Uterus (tissue), 4 donors: ENCODE results near the gene ADSS1. TPM values are rescaled to one million over a fixed set of nuclear protein-coding genes. Genes with fewer than 3 reads are reported as not detected.

Experiments
- DNase-seq, 2 donors: peaks; one replicate each; pipeline ENCODE4 v3.0.0-alpha.2; 2019 to 2020
- H3K27ac ChIP-seq, 2 donors: fragments of 200-600 bp; sonication (generic); 1 replicate in 1 of 2; 2 replicates in 1 of 2; pipeline ENCODE4 v1.5.1; 2016 to 2018
- H3K27me3 ChIP-seq, 2 donors: fragments of 200-600 bp; sonication (generic); one replicate each; pipeline ENCODE4 v1.5.1; 2018 to 2019; ENCODE audit warnings: control low read depth in 1 of 2
- H3K36me3 ChIP-seq, 2 donors: fragments of 200-600 bp; sonication (generic); one replicate each; pipeline ENCODE4 v1.5.1; 2019; ENCODE audit warnings: control low read depth in 1 of 2
- H3K4me1 ChIP-seq, 2 donors: fragments of 200-600 bp; sonication (generic); one replicate each; pipeline ENCODE4 v1.5.1; 2018 to 2019; ENCODE audit warnings: control low read depth in 1 of 2
- H3K4me3 ChIP-seq, 2 donors: fragments of 200-600 bp; sonication (generic); 1 replicate in 1 of 2; 2 replicates in 1 of 2; pipeline ENCODE4 v1.5.1; 2018 to 2019; ENCODE audit warnings: mild to moderate bottlenecking in 1 of 2
- H3K9me3 ChIP-seq, 2 donors: fragments of 200-600 bp; sonication (generic); one replicate each; pipeline ENCODE4 v1.5.1; 2019; ENCODE audit warnings: control low read depth in 1 of 2
- POLR2A ChIP-seq, 2 donors: fragments of 450-650 bp; IDR thresholded peaks; one replicate each; pipeline ENCODE4 v1.6.1; 2016; ENCODE audit warnings: antibody characterized with exemption in 2 of 2, mild to moderate bottlenecking in 1 of 2, moderate library complexity in 1 of 2
- intact Hi-C: fragments of 100-400 bp; cut with DNase I; formaldehyde crosslinking; loops from one replicate; pipeline ENCODE4 v1.15.1; 2023; ENCODE audit warnings: low total_unique reads
- total RNA-seq, 4 donors: library from RNA; depleted of rRNA in 3 of 4; stranded (reverse); fragments of >200 nt in 3 of 4; gene quantifications; one replicate each; pipeline versions ENCODE4 v1.1.0 to v1.2.4, GENCODE V29; 2014 to 2023
- TF ChIP-seq, protein P1 (sequence below), 4 experiments: fragments of 200-600 bp in 2 of 4; fragments of 450-650 bp in 2 of 4; sonication (generic) in 2 of 4; IDR thresholded peaks; one replicate each; pipeline ENCODE4 v1.5.1; 2016 to 2019; ENCODE audit warnings: antibody characterized with exemption in 4 of 4, mild to moderate bottlenecking in 2 of 4, moderate library complexity in 1 of 4
- donor health status: DM: yes; HTN: yes; CAD: no.

Gene ADSS1
- total RNA-seq, 4 donors from 2014 or later, result 7.0 to 11.7 TPM; not detected in 2

GRCh38 chr14:104690861-104691455 lies 33.1 kb upstream of the ADSS1 start:
- peak overlapping the region in 1 of 2 donors; percentile 82 for H3K27ac ChIP-seq
- H3K4me1 ChIP-seq, result peaks cover 0 to 22% of the 10 kb centered on the region in 2 donors
- intact Hi-C loops, result no loop called here
- no peaks in the 10 kb centered on the region for H3K27me3 ChIP-seq
- H3K36me3 ChIP-seq, result no peaks in the 10 kb centered on the region
- no peak for TF ChIP-seq POLR2A (IDR thresholded peaks at IDR 0.05)
- TF ChIP-seq, protein P1, sequence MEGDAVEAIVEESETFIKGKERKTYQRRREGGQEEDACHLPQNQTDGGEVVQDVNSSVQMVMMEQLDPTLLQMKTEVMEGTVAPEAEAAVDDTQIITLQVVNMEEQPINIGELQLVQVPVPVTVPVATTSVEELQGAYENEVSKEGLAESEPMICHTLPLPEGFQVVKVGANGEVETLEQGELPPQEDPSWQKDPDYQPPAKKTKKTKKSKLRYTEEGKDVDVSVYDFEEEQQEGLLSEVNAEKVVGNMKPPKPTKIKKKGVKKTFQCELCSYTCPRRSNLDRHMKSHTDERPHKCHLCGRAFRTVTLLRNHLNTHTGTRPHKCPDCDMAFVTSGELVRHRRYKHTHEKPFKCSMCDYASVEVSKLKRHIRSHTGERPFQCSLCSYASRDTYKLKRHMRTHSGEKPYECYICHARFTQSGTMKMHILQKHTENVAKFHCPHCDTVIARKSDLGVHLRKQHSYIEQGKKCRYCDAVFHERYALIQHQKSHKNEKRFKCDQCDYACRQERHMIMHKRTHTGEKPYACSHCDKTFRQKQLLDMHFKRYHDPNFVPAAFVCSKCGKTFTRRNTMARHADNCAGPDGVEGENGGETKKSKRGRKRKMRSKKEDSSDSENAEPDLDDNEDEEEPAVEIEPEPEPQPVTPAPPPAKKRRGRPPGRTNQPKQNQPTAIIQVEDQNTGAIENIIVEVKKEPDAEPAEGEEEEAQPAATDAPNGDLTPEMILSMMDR (IDR thresholded peaks at IDR 0.05), result no peak
- no peak for DNase-seq
- no peaks in the 10 kb centered on the region for H3K9me3 ChIP-seq
- H3K4me3 ChIP-seq, result peak overlapping the region; percentile 46 to 80

DNA sequence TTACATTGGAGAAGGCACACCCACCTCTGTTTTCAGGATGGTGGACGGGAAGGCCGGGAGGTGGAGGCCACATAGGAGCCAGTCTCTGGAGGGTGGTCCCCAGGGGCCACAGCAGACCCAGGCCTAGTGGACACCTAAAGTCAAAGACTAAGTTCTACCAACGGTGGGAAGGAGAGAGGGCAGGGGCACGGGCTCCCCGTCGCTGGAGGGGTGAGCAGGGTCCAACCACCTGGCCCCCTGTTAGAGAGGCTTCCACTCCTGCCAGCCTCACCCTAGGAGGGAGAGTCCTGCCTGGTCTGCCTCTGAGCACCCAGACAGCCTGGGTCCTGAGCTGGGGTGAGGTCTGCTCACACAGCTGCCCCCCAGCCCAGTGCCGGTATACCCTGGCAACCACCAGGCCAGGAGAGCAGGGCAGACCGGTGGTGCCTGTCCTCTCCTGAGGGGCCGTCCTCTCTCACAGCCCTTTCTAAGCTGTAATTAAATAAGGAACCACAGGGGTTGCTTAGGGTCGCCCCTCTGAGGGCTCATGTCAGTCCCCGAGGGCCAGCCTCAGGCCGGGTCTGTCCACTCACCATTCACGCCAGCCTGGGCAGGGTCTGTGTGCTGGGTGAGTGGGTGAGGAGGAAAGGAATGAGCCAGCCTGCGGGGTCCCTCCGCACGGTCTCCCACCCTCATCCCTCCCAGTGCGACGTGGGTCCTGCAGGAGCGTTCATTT lies 32.3 kb upstream of the ADSS1 start:
- no peak for DNase-seq
- Histone ChIP-seq H3K27ac (no peak overlapping the region), H3K4me3 (no peak overlapping the region), H3K36me3 (no peaks in the 10 kb centered on the region), H3K27me3 (no peaks in the 10 kb centered on the region), H3K9me3 (no peaks in the 10 kb centered on the region), H3K4me1 (peaks cover 0 to 28% of the 10 kb centered on the region in 2 donors)
- TF ChIP-seq, protein P1 (IDR thresholded peaks at IDR 0.05), result no peak
- no peak for TF ChIP-seq POLR2A (IDR thresholded peaks at IDR 0.05)
- intact Hi-C loops, result no loop called here

GRCh38 chr14:104692261-104692938 lies 31.6 kb upstream of the ADSS1 start:
- Histone ChIP-seq H3K27me3 (no peaks in the 10 kb centered on the region), H3K36me3 (no peaks in the 10 kb centered on the region), H3K4me1 (peaks cover 0 to 35% of the 10 kb centered on the region in 2 donors), H3K4me3 (no peak overlapping the region), H3K9me3 (no peaks in the 10 kb centered on the region), H3K27ac (no peak overlapping the region)
- TF ChIP-seq, protein P1 (IDR thresholded peaks at IDR 0.05), result no peak
- no peak for TF ChIP-seq POLR2A (IDR thresholded peaks at IDR 0.05)
- DNase-seq, result no peak
- intact Hi-C loops, result no loop called here

- Histone ChIP-seq H3K27ac (no peak overlapping the region), H3K4me1 (peaks cover 0 to 39% of the 10 kb centered on the region in 2 donors), H3K36me3 (no peaks in the 10 kb centered on the region), H3K4me3 (no peak overlapping the region), H3K27me3 (no peaks in the 10 kb centered on the region), H3K9me3 (no peaks in the 10 kb centered on the region)
- DNase-seq, result no peak
- intact Hi-C loops, result no loop called here
- TF ChIP-seq, protein P1 (IDR thresholded peaks at IDR 0.05), result no peak
- TF ChIP-seq POLR2A (IDR thresholded peaks at IDR 0.05), result no peak
These were observed 31.1 kb upstream of the ADSS1 start for GRCh38 chr14:104692939-104693315.
